GM20431 (cell line): ENCODE data around the gene NMT1.

Experiments
- in situ Hi-C: fragments of 300-500 bp; cut with MseI, MboI; formaldehyde crosslinking; loops from one replicate; pipeline ENCODE4 v1.15.0; 2020; ENCODE audit warnings: low sequenced_read_pairs; ENCODE audit not compliant: unreplicated experiment

Gene NMT1

DNA sequence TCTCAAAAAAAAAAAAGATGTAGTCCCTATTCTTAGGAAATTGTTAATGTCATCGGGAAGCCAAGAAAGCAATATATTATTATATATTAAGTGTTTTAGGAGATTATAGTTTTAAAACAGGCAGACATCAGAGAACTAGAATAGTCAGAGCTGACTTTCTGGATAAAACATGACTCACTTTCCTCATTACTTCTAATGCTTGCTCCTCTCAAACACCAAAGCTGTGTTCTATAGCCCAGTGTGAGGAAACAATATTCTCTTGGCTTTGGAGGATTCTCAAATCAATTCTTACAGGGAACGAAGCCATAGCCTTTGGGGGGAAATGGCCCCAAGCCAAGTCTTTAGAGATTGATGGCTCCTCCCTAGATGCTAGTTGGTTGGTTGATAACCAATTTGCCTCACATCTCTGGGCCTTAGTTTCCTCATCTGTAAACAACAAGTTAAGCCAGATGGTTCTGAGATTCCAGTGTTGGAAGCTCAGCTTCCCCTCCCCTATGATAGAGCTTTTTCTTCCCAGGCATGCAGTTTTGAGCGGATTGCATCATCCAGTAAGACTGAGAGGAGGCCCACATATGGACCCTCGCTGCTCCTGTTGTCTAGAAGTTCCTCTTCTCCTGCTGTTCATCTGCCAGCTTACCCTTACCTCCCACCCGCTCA lies 12.4 kb downstream of the NMT1 start:
- in situ Hi-C loops: no loop called here

DNA sequence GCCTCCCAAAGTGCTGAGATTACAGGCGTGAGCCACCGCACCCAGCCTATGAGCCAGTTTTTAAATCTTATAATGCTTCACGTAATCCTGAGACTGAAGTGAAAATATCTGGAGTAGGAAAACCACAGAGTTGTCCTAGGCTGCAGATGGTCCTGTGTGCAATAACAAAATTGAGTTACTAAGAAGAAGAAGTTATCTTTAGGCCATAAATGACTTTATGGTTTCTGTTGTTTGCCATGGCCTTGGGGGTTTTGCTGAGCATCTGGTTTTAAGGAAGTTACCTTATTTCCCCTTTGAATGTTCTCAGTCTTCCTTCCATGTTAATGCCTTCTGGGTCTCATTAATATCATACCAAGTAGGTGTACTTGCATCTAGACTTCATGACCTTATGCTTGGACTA lies 16.5 kb downstream of the NMT1 start:
- in situ Hi-C loops: no loop called here

DNA sequence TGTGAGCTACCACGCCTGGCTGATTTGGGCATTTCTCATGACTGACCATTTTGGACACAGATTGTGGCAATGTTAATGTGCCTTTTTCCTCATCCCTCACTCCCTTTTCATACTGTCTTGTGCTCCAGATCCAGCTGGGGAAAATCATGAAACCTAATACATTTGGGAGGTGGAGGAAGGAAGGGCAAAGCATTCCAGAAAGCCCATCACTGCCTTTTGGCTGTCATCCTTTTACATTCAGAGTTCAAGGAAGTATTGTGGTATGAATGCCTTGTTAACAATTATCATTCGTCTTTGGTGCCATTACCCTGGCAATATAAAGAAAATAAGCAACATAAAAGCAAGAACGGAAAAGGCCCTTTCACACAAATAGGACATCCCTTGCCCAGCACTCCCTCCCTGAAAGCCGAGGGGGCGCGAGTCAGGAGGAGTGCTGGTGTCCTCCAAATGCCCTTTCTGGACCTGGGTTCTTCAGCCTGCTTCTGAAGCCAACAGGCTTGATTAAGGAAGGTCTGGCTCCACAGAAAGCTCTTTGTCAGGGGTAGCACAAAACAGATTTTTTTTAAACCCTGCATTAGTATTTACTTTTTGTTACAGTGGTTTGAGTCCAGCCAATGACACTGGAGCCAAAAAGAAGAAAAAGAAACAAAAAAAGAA lies 20.1 kb downstream of the NMT1 start:
- in situ Hi-C loops: no loop called here

DNA sequence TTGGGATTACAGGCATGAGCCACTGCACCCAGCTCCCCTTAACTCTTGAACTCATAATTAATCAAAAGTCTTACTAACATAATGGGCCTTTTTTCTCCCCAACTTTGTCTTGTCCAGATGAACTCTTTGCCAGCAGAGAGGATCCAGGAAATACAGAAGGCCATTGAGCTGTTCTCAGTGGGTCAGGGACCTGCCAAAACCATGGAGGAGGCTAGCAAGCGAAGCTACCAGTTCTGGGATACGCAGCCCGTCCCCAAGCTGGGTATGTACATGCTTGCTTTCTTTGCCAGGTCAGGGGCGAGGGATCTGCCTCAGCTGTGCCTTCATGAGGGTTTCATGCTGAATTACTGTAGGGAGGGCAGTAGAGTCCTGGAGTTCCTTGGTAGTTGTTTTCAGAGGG lies 25.3 kb downstream of the NMT1 start:
- in situ Hi-C loops: no loop called here

DNA sequence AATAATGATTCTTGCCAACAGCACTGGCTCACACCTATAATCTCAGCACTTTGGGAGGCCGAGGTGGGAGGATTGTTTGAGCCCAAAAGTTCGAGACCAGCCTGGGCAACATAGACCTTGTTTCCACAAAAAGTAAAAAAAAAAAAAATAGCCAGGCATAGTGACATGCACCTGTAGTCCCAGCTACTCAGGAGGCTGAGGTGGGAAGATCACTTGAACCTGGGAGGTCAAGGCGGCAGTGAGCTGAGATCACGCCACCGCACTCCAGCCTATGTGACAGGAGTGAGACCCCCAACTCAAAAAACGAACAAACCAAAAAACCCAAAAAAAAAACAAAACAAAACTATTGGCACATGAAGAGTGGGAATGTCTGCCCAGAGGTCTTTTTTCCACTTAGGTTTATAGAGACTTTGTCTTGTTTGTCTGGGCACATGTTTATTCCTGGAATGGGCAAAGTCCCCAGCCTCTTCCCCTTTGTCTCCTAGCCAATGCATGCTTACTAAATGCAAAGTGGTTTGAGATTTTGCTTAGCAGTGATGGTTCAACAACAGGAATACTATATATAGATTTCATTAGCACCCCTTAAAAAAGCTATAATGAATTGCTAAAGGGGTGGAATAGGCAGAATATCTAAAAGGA lies 25.9 kb downstream of the NMT1 start:
- in situ Hi-C loops: no loop called here

GRCh38 chr17:45087504-45087975 lies 26.4 kb downstream of the NMT1 start:
- in situ Hi-C loops: no loop called here

DNA sequence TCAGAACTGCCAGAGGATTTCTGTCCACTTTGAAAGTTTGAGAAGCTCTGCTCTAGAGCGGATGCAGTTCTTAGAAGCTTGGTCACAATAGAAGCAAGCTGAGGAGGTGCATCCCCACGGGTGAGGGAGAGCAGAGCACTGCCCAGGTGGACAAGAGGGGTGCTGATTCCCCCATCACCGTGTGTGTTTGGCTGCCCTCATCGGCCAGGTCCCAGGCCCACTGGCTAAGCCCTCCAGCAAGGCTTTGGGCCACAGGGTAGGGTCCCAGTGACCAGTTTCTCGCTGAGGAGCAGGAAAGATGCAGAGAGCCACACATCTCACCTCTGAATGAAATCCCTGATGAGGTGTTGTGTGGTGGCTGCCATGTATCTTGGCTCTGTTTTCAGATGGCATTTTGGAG lies 26.9 kb downstream of the NMT1 start:
- in situ Hi-C loops: no loop called here

- in situ Hi-C loops: no loop called here
Measured at GRCh38 chr17:45088741-45089140, 27.6 kb downstream of the NMT1 start.

DNA sequence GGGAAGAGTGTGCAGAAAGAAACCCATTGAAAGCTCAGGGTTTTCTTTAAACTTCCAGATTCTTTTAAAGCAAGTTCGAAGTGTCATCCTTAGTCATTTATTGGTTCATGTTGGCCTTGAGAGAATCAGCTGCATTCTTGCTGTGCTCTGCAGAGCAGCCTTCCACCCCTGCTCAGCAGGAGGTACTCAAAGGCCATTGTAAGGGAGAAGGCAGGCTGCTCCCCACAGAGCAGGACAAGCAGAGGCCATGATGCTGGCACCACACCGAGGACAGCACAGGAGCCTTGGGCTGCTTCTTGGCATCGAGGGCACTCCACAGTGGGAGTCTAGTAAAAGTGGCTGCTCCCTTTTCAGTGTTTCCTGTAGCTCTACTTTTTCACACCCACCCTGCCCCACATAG lies 29.6 kb downstream of the NMT1 start:
- in situ Hi-C loops: no loop called here

DNA sequence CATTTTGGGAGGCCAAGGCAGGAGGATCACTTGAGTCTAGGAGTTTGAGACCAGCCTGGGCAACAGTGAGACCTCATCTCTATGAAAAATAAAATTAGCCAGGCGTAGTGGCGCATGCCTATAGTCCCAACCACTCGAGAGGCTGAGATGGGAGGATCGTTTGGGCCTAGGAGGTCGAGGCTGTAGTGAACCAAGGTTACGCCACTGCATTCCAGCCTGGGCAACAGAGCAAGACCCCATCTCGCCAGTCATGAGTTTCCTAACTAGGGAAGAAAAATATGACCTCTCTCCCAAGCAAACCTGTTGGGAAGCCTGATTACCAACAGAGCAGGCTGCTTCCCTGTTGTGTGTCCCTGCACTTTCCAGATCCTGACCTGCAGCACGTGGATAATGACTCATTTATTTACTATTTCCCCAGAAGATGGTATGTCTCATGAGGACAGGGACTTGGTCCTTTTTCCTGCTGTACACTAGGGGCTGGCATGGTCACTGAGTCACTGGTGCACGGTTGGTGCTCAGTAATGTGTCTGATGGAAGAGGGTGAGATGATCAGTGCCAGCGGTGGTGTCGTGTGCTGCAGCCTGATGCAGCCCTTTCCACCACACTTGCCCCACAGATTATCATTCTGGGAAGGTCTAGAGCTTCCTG lies 30.8 kb downstream of the NMT1 start:
- in situ Hi-C loops: no loop called here

DNA sequence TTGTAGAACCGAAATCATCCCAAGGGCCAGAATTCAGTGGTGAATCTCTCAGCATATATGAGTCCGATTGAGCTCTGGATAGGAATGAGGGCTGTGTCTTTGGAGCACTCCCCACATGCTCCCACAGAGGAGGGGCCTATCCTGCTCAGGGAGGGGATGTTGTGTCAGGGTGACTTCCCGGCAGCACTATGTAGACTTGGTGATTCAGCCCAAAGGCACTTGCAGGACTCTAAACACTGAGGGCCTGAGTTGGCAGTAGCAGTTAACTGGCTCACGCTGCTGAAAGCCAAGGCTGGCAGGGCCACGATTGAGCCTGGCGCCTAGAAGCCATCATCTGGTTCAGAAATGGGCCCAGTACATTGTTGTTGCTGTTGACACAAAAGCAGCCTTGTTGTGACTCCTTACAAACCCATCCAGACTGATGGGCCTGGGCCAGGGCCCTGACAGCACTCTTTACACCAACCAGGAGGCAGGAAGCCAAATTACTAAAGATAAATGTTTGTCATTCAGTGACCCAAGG lies 31.9 kb downstream of the NMT1 start:
- in situ Hi-C loops: no loop called here

DNA sequence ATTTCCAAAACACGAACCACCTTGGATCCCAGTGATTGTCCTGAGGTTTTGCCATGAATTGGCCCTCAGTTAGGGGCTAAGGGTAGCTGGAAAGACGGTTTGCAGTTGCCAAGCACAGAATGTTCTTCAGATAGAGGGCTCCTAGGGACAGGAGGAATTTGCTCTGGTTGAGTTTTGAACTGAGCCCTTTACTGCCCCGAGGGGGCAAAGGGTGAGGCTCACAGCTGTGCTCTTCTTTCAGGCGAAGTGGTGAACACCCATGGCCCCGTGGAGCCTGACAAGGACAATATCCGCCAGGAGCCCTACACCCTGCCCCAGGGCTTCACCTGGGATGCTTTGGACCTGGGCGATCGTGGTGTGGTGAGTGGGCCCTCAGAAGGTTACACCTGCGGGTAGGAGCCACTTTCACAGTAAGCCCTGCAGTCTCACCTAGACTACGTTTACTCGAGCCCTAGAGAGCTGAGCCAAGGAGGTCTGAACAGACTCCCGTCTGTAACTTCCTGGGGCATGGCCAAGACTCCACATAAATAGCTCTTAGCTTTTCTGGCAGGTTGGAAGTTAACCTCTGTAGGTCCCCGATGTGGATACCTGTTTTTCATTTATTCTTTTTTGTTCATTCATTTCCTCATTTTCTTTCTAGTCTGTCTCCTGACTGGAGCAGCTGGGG lies 32.5 kb downstream of the NMT1 start:
- in situ Hi-C loops: no loop called here

- in situ Hi-C loops: no loop called here
Measured at GRCh38 chr17:45096141-45096540, 35.0 kb downstream of the NMT1 start.

DNA sequence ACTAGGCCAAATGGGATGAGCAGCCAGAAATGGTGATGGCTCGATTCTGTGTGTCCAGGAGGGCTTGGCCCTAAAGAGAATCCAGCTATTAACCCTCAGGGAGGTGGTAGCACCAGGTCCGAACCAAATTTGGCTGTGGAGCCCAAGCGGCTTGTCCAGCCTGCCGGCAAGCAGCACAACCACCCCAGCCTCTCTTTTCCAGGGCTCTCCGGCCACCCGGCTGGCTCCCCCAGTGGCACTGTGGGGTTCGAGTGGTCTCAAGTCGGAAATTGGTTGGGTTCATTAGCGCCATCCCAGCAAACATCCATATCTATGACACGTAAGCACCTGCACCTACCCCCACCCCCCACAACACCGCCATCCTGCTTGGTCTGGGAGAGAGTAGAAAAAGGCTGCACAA lies 35.8 kb downstream of the NMT1 start:
- in situ Hi-C loops: no loop called here

GRCh38 chr17:45098081-45098868 lies 37.2 kb downstream of the NMT1 start:
- in situ Hi-C loops: no loop called here

- in situ Hi-C loops: no loop called here
Measured at GRCh38 chr17:45098869-45099616, 37.9 kb downstream of the NMT1 start.

GRCh38 chr17:45101546-45101882 lies 40.4 kb downstream of the NMT1 start:
- in situ Hi-C loops: loop anchor here (25.0 kb wide), 1 partner anchor 189 kb away; the partner anchor contains the start of gene GFAP

DNA sequence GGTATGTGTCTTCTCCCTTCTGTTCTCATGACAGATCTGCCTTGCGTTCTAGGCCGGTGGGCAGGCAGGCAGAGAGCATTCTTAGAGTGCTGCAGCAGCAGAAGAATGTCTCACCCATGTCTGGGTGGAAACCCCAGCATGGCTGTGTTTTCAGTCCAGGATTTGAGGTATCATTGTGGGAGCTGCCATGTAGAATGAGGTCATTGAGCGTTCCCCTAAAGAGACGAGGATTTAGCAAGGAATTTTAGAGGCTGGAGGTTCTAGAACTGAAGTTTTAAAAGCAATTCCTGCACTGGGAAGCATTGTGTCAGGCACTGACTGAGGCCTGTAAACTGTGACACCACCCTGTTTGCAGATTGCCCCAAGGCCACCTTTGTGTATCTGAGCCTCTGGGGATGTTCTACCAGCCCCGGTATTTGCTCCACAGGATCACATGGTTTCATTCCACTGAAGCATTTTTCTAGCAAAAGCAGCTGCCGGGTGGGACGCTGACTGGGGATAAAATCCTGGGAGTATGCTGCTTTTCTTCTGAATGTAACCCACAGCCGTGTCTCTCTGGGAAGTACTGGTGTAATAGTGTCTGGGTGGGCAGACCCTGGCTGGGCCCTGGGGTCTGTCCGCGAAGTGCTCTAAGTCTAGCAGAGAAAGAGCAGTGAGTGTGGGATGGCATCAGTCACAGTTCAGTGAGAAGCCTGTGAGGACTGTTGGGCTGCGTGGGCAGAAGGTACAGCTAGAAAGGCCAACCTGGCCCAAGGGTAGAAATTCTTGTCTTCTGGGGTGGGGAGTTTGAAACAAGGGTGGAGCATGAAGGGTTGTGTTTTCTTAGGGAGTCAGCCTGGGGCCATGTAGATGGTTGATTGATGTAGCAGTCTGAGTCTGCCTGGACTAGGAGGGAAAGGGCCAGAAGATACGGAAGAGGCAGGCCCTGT lies 41.0 kb downstream of the NMT1 start:
- in situ Hi-C loops: loop anchor here (25.0 kb wide), 1 partner anchor 190 kb away; the partner anchor contains the start of gene GFAP
